ENCODE data around the gene LMBR1.
"Not testable (repeated sequence)": the region's sequence is repeated elsewhere in the genome, so short reads cannot be mapped to it uniquely, and the experiment has no call there.

Gene LMBR1

GRCh38 chr7:156759143-156759542 lies 133.8 kb downstream of the LMBR1 start:
- no peak for DNase-seq (ENCODE audit: low spot score)

- DNase-seq (ENCODE audit: low spot score) = no peak
These were observed 138.8 kb downstream of the LMBR1 start for GRCh38 chr7:156754201-156754600.

GRCh38 chr7:156753630-156754029 lies 139.4 kb downstream of the LMBR1 start:
- no peak for DNase-seq (ENCODE audit: low spot score)

- DNase-seq (ENCODE audit: low spot score) = no peak
These were observed 139.8 kb downstream of the LMBR1 start for GRCh38 chr7:156753229-156753560.

- no peak for DNase-seq (ENCODE audit: low spot score)
These were observed 140.4 kb downstream of the LMBR1 start for GRCh38 chr7:156752367-156753228.

- DNase-seq (ENCODE audit: low spot score) = peak; percentile 83
These were observed 141.7 kb downstream of the LMBR1 start for GRCh38 chr7:156751319-156751718.

- DNase-seq (ENCODE audit: low spot score) = no peak
These were observed 145.3 kb downstream of the LMBR1 start for GRCh38 chr7:156747718-156748117.

- DNase-seq (ENCODE audit: low spot score) = no peak
These were observed 146.1 kb downstream of the LMBR1 start for GRCh38 chr7:156746891-156747290.

GRCh38 chr7:156739596-156739995 lies 153.4 kb downstream of the LMBR1 start:
- DNase-seq (ENCODE audit: low spot score) = no peak

- peak; percentile 53 for DNase-seq (ENCODE audit: low spot score)
These were observed 157.1 kb downstream of the LMBR1 start for GRCh38 chr7:156735851-156736250.

- DNase-seq (ENCODE audit: low spot score) = no peak
These were observed 159.3 kb downstream of the LMBR1 start for GRCh38 chr7:156733638-156734037.

- no peak for DNase-seq (ENCODE audit: low spot score)
These were observed 160.8 kb downstream of the LMBR1 start for GRCh38 chr7:156732091-156732625.

GRCh38 chr7:156731651-156732050 lies 161.3 kb downstream of the LMBR1 start:
- DNase-seq (ENCODE audit: low spot score) = no peak

- DNase-seq (ENCODE audit: low spot score) = no peak
These were observed 167.0 kb downstream of the LMBR1 start for GRCh38 chr7:156725936-156726335.

GRCh38 chr7:156725073-156725472 lies 167.9 kb downstream of the LMBR1 start:
- no peak for DNase-seq (ENCODE audit: low spot score)

- no peak for DNase-seq (ENCODE audit: low spot score)
These were observed 170.7 kb downstream of the LMBR1 start for GRCh38 chr7:156722043-156722826.

GRCh38 chr7:156703773-156704482 lies 189.1 kb downstream of the LMBR1 start:
- no peak for DNase-seq (ENCODE audit: low spot score)

- no peak for DNase-seq (ENCODE audit: low spot score)
These were observed 189.8 kb downstream of the LMBR1 start for GRCh38 chr7:156703209-156703608.

- no peak for DNase-seq (ENCODE audit: low spot score)
These were observed 190.6 kb downstream of the LMBR1 start for GRCh38 chr7:156702399-156702798.

GRCh38 chr7:156701787-156702186 lies 191.2 kb downstream of the LMBR1 start:
- DNase-seq (ENCODE audit: low spot score) = not testable (repeated sequence)

GRCh38 chr7:156698512-156698911 lies 194.5 kb downstream of the LMBR1 start:
- not testable (repeated sequence) for DNase-seq (ENCODE audit: low spot score)

GRCh38 chr7:156697283-156697682 lies 195.7 kb downstream of the LMBR1 start:
- not testable (repeated sequence) for DNase-seq (ENCODE audit: low spot score)

All from kidney tubule cell (primary cell).